HG03139 (cell line): ENCODE data around the gene MAP1A.

Experiments used
- ATAC-seq: cut with Tn5 transposase; IDR thresholded peaks from one replicate; pipeline ENCODE4 v1.9.1; 2021; ENCODE audit not compliant: unreplicated experiment

MAP1A gene

DNA sequence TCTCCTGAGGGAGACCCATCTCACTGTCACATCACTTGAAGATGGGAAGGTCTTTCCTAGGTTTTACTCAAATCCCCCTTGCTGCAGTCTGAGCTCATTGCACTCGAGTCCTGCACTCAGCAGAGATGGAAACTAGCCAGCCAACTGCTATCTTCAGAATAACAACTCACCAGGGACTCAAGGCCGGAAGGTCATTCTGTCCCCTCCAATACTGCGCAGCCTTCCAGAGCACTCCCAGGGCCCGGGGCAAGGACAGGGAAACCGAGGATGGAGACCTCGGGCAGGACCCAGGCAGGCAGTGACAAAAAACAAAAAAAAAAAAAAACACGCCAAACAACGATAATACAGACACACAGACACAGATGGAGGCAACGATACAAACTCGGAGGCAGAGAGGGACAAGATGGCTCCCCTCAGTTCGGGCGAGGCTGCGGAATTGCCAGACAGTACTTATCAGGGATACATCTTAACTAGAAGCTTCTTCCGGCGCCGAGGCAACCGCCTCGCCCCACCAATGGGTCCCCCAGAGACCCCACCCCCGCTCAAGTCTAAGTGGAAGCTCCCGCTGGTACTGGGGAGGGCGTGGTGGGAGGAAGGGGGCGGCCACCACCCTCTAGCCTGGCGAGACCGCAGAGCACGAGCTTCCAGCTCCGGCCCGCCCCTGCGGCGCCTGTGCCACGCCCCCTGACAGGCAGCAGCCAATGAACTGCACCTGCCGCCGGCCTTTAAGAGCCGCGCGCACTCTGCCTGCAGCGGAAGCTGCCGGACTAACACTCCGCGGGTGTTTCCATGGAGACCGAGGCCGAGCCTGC, 7.0 kb upstream of the MAP1A start:
- peak; percentile 93 for ATAC-seq

DNA sequence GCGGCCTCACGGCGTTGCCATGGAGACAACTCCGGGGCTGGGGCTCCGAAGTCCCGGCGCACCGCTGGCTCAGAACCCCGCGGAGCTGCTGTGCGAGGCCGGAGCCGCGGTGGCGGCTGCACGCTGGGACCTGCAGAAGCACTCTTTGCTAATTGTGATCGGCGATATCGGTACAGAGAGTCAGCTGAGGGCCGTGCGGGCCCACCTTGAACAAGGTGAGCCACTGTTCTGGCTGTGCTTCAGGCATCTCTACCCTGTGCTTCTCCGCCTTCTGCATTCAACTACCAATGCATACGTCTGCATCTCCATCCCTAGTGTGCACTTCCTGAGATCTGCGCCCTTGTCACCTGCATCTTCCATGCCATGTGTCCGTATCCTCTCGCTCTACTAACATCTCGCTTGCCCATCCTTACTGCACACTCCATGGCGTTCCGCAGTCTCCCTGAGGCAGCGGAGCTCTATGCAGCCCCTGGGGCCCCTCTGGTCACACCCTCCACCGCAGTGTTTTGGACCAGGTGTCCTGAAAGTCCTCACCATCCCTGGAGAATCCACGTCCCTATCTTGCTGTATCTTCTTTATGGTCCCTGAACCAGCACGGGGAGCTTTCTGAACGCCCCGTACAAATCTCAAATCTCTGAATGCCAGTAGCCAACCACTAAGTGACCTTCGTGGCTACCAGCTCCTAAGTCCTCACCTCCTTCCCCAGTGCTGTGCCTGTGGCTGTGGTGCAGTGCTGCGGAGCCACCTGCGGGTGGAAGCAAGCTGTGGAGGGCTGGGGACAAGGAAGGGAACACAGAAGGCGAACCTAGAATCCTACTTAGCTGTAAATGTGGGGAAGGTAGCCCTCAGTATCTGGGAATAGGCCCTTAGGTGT, 6.2 kb upstream of the MAP1A start:
- ATAC-seq, result peak; percentile 8

DNA sequence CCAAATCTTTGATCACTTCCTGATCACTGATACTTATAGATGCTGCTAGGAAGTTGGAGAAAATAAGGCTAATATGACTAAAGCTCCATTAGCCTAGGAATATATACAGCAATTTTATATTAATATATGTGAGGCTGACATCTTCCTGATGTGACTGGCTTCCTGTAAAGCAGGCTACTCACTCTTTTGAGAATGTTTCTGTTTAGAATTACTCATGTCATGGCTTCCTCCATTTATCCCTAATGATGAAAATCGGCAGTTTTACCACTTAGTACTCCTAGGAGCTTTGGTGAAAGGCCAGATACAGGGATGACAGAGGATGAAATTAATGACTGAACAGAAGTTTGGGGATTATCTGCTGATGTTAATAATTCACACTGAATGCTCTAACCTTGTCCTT, 3.9 kb upstream of the MAP1A start:
- ATAC-seq, result no peak

DNA sequence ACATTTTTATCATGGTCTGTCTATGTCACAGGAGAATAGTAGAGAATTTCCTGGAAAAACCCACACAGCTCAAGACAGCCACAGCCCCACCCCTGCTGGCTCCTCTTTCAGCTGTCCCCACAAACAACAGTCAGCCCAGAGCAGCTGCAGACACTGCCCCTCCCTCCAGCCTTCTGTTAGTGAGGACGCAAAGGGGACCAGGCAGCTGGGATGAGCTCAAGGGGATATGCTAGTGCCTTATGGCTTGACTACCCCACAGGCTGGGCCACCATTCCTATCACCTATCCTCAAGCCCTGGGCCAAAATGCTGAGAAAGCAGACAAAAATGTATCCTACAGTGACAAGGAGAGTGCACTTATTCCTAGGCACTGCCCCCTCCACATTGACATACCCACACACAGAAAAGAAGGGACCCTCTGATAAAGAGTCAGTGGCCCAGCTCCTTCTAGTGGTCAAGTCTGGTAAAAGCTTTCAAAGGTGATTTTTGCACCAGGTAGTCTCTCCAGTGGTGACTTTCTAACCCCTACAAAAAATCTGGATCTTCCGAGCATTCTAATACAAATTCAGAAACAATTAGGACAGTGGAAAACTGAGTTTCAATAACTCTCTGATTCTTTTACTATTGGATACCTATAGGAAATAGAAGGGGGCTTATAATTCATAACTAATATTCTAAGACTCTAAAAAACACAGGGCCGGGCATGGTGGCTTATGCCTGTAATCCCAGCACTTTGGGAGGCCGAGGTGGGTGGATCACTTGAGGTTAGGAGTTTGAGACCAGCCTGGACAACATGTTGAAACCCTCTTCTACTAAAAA, 3.0 kb upstream of the MAP1A start:
- ATAC-seq, result no peak

DNA sequence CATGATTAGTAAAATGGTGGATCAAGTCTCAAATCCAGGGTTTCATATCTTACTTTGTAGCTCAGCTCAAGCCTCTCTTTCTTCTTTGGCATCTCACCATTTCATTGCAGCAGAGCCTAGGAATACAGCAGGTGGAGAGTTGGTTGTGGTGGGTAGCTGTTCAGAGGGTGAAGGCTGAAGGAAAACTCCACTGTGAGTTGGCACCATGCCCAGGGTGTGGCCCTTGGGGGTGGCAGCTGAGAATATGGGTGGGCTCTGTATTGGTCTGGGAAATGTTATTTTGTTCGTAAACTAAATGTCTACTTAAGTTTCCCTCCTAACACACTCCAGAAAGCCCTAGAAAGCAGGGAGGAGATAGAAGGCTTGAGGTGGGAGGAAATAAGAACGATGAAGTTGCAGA, 1.7 kb upstream of the MAP1A start:
- ATAC-seq, result no peak

DNA sequence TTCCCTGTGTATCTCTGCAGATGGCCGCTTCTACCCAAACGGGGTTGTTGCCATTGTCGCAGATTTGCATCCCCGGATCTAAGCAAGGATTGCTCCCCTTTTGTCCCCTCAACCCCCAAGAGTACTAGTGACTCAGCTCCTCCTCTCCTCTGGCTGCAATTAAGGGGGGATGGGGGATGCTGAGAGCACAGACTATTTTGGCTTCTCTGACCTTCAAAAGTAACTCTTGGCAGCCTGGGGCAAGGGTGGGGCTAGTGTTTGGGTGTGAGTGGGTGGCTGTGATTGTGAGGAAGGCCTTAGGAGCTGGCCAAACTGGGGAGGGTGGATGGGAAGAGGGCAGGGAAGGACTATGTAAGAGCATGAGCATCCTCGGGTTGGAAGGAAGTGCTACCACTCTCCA, 1.2 kb upstream of the MAP1A start:
- ATAC-seq, result no peak

DNA sequence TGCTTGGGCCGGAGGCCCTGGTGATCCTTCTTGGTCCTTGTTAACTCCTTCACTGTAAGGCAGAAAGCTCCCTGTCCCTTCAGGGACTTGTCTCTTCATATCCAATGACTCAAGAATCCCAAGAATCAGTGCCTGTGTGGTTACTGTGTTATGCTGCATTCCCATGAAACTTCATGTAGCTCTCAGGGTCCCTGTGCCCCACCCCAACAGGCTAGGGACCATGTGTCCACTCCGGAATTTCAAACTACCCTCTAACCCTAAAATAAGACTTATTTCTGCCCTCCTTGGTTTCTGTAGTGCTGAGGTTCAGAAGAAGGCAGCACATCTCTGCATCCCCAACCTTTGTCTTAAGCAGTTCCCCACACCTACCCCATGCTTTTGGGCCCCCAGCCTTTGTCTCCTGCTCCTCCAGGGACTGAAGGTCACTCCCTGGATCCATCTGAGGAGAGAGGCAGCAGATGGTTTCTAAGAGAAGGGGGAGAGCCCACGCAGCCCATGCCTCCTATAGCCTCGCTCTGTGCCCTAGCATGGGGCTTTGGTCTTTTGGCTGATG, 531 bp upstream of the MAP1A start:
- no peak for ATAC-seq

DNA sequence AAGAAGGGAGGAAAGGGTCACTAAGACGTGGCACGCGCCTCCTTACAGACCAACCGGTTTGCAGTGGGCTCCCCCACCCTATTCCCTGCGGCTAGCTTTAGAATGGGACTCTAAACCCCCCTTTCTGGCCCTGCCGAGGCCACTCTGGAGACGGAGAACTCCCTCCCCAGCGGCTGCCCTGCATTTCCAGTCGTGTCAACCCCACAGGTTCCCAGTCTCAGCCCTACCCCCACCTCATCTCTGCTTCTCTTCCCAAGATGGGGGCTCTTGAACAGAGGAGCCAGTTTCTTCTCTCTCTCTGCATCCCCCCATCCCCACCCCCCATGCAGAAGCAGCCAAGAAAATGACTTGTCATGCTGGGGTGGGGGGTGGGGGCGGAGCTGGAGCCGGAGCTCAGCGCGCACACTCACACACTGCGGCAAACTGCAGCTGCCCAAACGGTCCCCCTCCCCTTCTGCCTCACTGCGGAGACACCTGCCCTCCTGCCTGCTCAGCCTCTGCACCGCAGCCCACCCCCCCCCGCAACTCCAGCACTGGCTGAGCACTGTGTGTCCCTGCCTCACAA, 871 bp downstream of the MAP1A start:
- no peak for ATAC-seq

DNA sequence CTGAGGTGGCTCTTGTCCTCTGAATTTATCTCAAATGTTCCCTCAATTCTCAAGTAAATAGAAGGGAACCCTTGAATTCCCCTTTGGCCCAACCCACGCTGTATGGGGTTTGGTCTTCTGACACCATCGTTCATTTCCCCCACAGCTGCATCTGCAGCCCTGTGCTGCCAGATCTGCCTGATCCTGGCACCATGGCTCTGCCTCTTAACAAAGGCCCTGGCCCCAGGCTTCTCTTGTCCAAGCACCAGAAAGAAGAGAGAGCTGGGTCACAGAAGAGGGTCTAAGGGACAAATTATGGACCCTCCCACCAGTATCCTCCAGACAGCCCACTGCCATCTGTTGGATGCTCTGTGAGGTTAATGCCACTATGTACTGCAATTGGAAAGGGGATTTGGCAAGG, 1.8 kb downstream of the MAP1A start:
- no peak for ATAC-seq

DNA sequence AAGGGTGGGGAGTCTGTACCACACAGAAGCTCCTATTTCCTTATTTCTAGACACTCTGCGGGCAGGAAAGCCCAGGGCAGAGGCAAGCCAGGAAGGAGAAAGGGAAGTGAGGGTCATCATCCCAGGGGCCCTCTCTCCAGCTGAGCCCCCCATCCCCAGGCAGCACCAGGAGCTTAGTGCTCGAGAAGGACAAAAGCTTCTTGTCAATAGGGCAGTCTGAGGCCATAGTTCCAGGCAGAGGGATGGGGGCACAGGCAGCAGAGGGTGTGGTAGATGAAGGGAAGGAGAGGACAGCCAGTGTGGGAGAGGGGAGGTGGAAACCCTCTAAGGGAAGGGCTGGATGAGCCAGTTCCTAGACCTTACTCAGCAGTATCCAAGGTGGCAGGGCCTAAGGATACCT, 2.7 kb downstream of the MAP1A start:
- no peak for ATAC-seq

DNA sequence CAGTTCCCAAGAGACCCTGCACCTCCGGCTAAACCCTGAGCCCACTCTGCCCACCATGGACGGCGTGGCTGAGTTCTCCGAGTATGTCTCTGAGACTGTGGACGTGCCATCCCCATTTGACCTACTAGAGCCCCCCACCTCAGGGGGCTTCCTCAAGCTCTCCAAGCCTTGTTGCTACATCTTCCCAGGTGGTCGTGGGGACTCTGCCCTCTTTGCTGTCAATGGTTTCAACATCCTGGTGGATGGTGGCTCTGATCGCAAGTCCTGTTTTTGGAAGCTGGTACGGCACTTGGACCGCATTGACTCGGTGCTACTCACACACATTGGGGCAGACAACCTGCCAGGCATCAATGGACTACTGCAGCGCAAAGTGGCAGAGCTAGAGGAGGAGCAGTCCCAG, 4.0 kb downstream of the MAP1A start:
- no peak for ATAC-seq

DNA sequence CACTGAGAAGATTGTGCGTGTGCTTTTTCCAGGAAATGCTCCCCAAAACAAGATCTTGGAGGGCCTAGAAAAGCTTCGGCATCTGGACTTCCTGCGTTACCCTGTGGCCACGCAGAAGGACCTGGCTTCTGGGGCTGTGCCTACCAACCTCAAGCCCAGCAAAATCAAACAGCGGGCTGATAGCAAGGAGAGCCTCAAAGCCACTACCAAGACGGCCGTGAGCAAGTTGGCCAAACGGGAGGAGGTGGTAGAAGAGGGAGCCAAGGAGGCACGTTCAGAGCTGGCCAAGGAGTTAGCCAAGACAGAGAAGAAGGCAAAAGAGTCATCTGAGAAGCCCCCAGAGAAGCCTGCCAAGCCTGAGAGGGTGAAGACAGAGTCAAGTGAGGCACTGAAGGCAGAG, 4.8 kb downstream of the MAP1A start:
- ATAC-seq, result no peak

DNA sequence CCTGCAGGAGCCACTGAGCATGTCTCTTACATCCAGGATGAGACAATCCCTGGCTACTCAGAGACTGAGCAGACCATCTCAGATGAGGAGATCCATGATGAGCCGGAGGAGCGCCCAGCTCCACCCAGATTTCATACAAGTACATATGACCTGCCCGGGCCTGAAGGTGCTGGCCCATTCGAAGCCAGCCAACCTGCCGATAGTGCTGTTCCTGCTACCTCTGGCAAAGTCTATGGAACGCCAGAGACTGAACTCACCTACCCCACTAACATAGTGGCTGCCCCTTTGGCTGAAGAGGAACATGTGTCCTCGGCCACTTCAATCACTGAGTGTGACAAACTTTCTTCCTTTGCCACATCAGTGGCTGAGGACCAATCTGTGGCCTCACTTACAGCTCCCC, 6.2 kb downstream of the MAP1A start:
- no peak for ATAC-seq

DNA sequence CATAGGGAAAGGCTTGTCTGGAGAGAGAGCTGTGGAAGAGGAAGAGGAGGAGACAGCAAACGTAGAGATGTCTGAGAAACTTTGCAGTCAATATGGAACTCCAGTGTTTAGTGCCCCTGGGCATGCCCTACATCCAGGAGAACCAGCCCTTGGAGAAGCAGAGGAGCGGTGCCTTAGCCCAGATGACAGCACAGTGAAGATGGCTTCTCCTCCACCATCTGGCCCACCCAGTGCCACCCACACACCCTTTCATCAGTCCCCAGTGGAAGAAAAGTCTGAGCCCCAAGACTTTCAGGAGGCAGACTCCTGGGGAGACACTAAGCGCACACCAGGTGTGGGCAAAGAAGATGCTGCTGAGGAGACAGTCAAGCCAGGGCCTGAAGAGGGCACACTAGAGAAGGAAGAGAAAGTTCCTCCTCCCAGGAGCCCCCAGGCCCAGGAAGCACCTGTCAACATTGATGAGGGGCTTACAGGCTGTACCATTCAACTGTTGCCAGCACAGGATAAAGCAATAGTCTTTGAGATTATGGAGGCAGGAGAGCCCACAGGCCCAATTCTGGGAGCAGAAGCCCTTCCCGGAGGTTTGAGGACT, 6.9 kb downstream of the MAP1A start:
- ATAC-seq, result no peak

DNA sequence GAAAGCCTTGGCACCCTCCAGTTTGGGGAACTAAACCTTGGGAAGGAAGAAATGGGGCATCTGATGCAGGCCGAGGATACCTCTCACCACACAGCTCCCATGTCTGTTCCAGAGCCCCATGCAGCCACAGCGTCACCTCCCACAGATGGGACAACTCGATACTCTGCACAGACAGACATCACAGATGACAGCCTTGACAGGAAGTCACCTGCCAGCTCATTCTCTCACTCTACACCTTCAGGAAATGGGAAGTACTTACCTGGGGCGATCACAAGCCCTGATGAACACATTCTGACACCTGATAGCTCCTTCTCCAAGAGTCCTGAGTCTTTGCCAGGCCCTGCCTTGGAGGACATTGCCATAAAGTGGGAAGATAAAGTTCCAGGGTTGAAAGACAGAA, 7.7 kb downstream of the MAP1A start:
- no peak for ATAC-seq

DNA sequence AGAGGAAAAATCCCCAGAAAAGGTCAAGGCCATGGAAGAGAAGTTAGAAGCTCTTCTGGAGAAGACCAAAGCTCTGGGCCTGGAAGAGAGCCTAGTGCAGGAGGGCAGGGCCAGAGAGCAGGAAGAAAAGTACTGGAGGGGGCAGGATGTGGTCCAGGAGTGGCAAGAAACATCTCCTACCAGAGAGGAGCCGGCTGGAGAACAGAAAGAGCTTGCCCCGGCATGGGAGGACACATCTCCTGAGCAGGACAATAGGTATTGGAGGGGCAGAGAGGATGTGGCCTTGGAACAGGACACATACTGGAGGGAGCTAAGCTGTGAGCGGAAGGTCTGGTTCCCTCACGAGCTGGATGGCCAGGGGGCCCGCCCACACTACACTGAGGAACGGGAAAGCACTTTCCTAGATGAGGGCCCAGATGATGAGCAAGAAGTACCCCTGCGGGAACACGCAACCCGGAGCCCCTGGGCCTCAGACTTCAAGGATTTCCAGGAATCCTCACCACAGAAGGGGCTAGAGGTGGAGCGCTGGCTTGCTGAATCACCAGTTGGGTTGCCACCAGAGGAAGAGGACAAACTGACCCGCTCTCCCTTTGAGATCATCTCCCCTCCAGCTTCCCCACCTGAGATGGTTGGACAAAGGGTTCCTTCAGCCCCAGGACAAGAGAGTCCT, 9.0 kb downstream of the MAP1A start:
- no peak for ATAC-seq

DNA sequence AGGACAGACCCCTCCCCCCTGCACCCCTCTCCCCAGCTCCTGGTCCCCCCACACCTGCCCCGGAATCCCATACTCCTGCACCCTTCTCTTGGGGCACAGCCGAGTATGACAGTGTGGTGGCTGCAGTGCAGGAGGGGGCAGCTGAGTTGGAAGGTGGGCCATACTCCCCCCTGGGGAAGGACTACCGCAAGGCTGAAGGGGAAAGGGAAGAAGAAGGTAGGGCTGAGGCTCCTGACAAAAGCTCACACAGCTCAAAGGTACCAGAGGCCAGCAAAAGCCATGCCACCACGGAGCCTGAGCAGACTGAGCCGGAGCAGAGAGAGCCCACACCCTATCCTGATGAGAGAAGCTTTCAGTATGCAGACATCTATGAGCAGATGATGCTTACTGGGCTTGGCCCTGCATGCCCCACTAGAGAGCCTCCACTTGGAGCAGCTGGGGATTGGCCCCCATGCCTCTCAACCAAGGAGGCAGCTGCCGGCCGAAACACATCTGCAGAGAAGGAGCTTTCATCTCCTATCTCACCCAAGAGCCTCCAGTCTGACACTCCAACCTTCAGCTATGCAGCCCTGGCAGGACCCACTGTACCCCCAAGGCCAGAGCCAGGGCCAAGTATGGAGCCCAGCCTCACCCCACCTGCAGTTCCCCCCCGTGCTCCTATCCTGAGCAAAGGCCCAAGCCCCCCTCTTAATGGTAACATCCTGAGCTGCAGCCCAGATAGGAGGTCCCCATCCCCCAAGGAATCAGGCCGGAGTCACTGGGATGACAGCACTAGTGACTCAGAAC, 9.8 kb downstream of the MAP1A start:
- no peak for ATAC-seq

DNA sequence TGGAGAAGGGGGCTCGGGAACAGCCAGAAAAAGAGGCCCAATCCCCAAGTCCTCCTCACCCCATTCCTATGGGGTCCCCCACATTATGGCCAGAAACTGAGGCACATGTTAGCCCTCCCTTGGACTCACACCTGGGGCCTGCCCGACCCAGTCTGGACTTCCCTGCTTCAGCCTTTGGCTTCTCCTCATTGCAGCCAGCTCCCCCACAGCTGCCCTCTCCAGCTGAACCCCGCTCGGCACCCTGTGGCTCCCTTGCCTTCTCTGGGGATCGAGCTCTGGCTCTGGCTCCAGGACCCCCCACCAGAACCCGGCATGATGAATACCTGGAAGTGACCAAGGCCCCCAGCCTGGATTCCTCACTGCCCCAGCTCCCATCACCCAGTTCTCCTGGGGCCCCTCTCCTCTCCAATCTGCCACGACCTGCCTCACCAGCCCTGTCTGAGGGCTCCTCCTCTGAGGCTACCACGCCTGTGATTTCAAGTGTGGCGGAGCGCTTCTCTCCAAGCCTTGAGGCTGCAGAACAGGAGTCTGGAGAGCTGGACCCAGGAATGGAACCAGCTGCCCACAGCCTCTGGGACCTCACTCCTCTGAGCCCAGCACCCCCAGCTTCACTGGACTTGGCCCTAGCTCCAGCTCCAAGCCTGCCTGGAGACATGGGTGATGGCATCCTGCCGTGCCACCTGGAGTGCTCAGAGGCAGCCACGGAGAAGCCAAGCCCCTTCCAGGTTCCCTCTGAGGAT, 10.6 kb downstream of the MAP1A start:
- ATAC-seq, result no peak
